Caco-2 (cell line): ENCODE data around the gene GPR27. TPM values are rescaled to one million over a fixed set of nuclear protein-coding genes. Genes with fewer than 3 reads are reported as not detected.

ENCODE experiments used
- BruUV-seq: library from RNA; stranded (reverse); fragments of 400-500 nt; replicated peaks from 2 replicates; lab custom pipeline; 2021; lab: Mats Ljungman, UMichigan
- CTCF ChIA-PET: fragments of 300-600 bp; sonication (Branson Sonifier 250); formaldehyde crosslinking; loops from one replicate; lab custom pipeline; 2022; ENCODE audit warnings: antibody characterized with exemption; lab: Charles Lee
- POLR2A ChIA-PET: fragments of 300-600 bp; sonication (Branson Sonifier 250); formaldehyde crosslinking; loops from one replicate; lab custom pipeline; 2022; ENCODE audit warnings: antibody characterized with exemption; lab: Charles Lee
- DNase-seq, 2 experiments: peaks; one replicate each; pipeline versions ENCODE4 v3.0.0 to v3.0.0-alpha.2; 2020 to 2022
- H3K27me3 ChIP-seq: replicated peaks from 2 replicates; pipeline ENCODE4 v1.6.0; 2011; ENCODE audit warnings: low read length; ENCODE audit not compliant: control insufficient read depth, insufficient read depth
- H3K36me3 ChIP-seq: 2 replicates; pipeline ENCODE4 v1.5.1; 2011; ENCODE audit warnings: low read length; ENCODE audit not compliant: control insufficient read depth, insufficient read depth
- H3K4me1 ChIP-seq: fragments of 250-450 bp; sonication (Bioruptor Pico); 2 replicates; pipeline ENCODE4 v1.5.1; 2020; ENCODE audit warnings: mild to moderate bottlenecking
- H3K4me3 ChIP-seq: 2 replicates; pipeline ENCODE4 v1.5.1; 2011; ENCODE audit warnings: low read depth, mild to moderate bottlenecking, control low read depth, low read length
- H3K9me3 ChIP-seq: fragments of 250-450 bp; sonication (Bioruptor Pico); 2 replicates; pipeline ENCODE4 v1.5.1; 2020; ENCODE audit warnings: mild to moderate bottlenecking, moderate library complexity
- H3K27ac Mint-ChIP-seq: one replicate; pipeline ENCODE4 v1.8.0; 2022; ENCODE audit warnings: mixed read lengths; ENCODE audit not compliant: unreplicated experiment
- H3K27me3 Mint-ChIP-seq: one replicate; pipeline ENCODE4 v1.8.0; 2022; ENCODE audit warnings: mixed read lengths; ENCODE audit not compliant: insufficient read depth, unreplicated experiment
- H3K36me3 Mint-ChIP-seq: one replicate; pipeline ENCODE4 v1.8.0; 2022; ENCODE audit warnings: mild to moderate bottlenecking, mixed read lengths; ENCODE audit not compliant: insufficient read depth, unreplicated experiment
- H3K4me1 Mint-ChIP-seq: one replicate; pipeline ENCODE4 v1.8.0; 2022; ENCODE audit warnings: low read depth, mixed read lengths; ENCODE audit not compliant: unreplicated experiment
- H3K4me3 Mint-ChIP-seq: one replicate; pipeline ENCODE4 v1.8.0; 2022; ENCODE audit warnings: mild to moderate bottlenecking, moderate library complexity, mixed read lengths; ENCODE audit not compliant: unreplicated experiment
- H3K9me3 Mint-ChIP-seq: one replicate; pipeline ENCODE4 v1.8.0; 2022; ENCODE audit warnings: mixed read lengths; ENCODE audit not compliant: unreplicated experiment
- intact Hi-C: fragments of 100-400 bp; cut with micrococcal nuclease; formaldehyde crosslinking; loops from one replicate; pipeline ENCODE4 v1.10.0; 2022; ENCODE audit not compliant: unreplicated experiment
- total RNA-seq: library from RNA; stranded (reverse); gene quantifications from 2 replicates; pipeline ENCODE4 v1.2.3, GENCODE V29; 2022
- TF ChIP-seq, protein P1 (sequence below), 2 experiments: fragments of 200-600 bp in 1 of 2; IDR thresholded peaks; 1 replicate in 1 of 2; 2 replicates in 1 of 2; pipeline versions ENCODE4 v1.5.1 to v1.8.0; 2011 to 2022; ENCODE audit warnings: antibody characterized with exemption in 1 of 2, control low read depth in 1 of 2, inconsistent platforms in 1 of 2, low read depth in 1 of 2, low read length in 1 of 2, mild to moderate bottlenecking in 1 of 2, moderate library complexity in 1 of 2; ENCODE audit not compliant: insufficient read depth in 1 of 2, severe bottlenecking in 1 of 2, unreplicated experiment in 1 of 2

Gene GPR27
- total RNA-seq, 1 experiment from 2014 or later: 0.39 TPM

DNA sequence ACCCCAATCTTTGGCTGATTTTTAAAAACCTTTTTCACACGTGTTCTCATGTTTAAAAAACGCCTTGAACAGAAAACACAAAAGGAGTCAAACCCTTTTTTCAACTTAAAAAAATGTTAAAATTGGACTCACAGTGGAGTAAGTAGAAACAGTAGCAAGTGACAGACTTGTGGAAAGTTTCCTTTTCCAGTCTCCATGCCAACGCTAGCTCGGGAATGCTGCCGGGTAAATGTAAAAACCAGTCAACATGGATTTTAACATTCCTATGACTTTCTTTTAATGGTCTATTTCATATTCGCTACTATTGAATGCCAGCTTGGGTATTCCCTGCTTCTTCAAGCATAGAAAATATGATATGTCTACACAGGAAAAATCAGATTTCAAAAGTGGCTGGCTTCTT, 32.9 kb downstream of the GPR27 start:
- Histone ChIP-seq H3K4me1 (no peaks in the 10 kb centered on the region; the same call in 1 of the 2 replicates), H3K4me3 (no peak overlapping the region), H3K9me3 (no peaks in the 10 kb centered on the region), H3K27me3 (peaks cover 4% of the 10 kb centered on the region), H3K36me3 (no peaks in the 10 kb centered on the region)
- Mint-ChIP-seq H3K27me3 (peaks cover 33% of the 10 kb centered on the region), H3K27ac (no peak overlapping the region), H3K36me3 (no peaks in the 10 kb centered on the region), H3K4me3 (no peak overlapping the region), H3K4me1 (no peaks in the 10 kb centered on the region), H3K9me3 (no peaks in the 10 kb centered on the region)
- TF ChIP-seq, protein P1, sequence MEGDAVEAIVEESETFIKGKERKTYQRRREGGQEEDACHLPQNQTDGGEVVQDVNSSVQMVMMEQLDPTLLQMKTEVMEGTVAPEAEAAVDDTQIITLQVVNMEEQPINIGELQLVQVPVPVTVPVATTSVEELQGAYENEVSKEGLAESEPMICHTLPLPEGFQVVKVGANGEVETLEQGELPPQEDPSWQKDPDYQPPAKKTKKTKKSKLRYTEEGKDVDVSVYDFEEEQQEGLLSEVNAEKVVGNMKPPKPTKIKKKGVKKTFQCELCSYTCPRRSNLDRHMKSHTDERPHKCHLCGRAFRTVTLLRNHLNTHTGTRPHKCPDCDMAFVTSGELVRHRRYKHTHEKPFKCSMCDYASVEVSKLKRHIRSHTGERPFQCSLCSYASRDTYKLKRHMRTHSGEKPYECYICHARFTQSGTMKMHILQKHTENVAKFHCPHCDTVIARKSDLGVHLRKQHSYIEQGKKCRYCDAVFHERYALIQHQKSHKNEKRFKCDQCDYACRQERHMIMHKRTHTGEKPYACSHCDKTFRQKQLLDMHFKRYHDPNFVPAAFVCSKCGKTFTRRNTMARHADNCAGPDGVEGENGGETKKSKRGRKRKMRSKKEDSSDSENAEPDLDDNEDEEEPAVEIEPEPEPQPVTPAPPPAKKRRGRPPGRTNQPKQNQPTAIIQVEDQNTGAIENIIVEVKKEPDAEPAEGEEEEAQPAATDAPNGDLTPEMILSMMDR (IDR thresholded peaks at IDR 0.05; ENCODE audit: insufficient read depth in 1 of 2, low read depth in 1 of 2, low read length in 1 of 2, severe bottlenecking in 1 of 2, unreplicated experiment in 1 of 2): no peak
- POLR2A ChIA-PET: no interaction called here
- intact Hi-C loops: no loop called here
- BruUV-seq: no TSS peak
- DNase-seq: no peak
- CTCF ChIA-PET: no interaction called here

- TF ChIP-seq, protein P1 (IDR thresholded peaks at IDR 0.05; ENCODE audit: insufficient read depth in 1 of 2, low read depth in 1 of 2, low read length in 1 of 2, severe bottlenecking in 1 of 2, unreplicated experiment in 1 of 2): no peak
- intact Hi-C loops: no loop called here
- H3K27me3 ChIP-seq: peaks cover 4% of the 10 kb centered on the region
Measured at GRCh38 chr3:71787851-71788405, 34.3 kb downstream of the GPR27 start.

GRCh38 chr3:71789922-71790321, 36.3 kb downstream of the GPR27 start:
- BruUV-seq: no TSS peak
- Histone ChIP-seq H3K4me3 (no peak overlapping the region), H3K9me3 (no peaks in the 10 kb centered on the region), H3K36me3 (no peaks in the 10 kb centered on the region), H3K4me1 (no peaks in the 10 kb centered on the region), H3K27me3 (peaks cover 4% of the 10 kb centered on the region)
- TF ChIP-seq, protein P1 (IDR thresholded peaks at IDR 0.05; ENCODE audit: insufficient read depth in 1 of 2, low read depth in 1 of 2, low read length in 1 of 2, severe bottlenecking in 1 of 2, unreplicated experiment in 1 of 2): no peak
- Mint-ChIP-seq H3K4me3 (no peak overlapping the region), H3K9me3 (no peaks in the 10 kb centered on the region), H3K27ac (no peak overlapping the region), H3K4me1 (no peaks in the 10 kb centered on the region), H3K27me3 (peaks cover 35% of the 10 kb centered on the region), H3K36me3 (no peaks in the 10 kb centered on the region)
- POLR2A ChIA-PET: no interaction called here
- CTCF ChIA-PET: no interaction called here
- intact Hi-C loops: no loop called here
- no peak for DNase-seq

More at GRCh38 chr3:71787851-71788405, 34.3 kb downstream of the GPR27 start:
- no peaks in the 10 kb centered on the region for H3K4me1 Mint-ChIP-seq
- H3K9me3 Mint-ChIP-seq: no peaks in the 10 kb centered on the region
- H3K36me3 ChIP-seq: no peaks in the 10 kb centered on the region
- CTCF ChIA-PET: no interaction called here
- H3K27ac Mint-ChIP-seq: no peak overlapping the region
- H3K27me3 Mint-ChIP-seq: peaks cover 33% of the 10 kb centered on the region
- DNase-seq: no peak
- H3K4me1 ChIP-seq: no peaks in the 10 kb centered on the region; the same call in 1 of the 2 replicates
- no peaks in the 10 kb centered on the region for H3K9me3 ChIP-seq
- H3K4me3 Mint-ChIP-seq: no peak overlapping the region
- H3K36me3 Mint-ChIP-seq: no peaks in the 10 kb centered on the region
- BruUV-seq: no TSS peak
- POLR2A ChIA-PET: no interaction called here
- no peak overlapping the region for H3K4me3 ChIP-seq
